Naive thymus-derived CD4-positive, alpha-beta T cell (primary cell): ENCODE measurements around the gene SCYGR5. TPM values are rescaled to one million over a fixed set of nuclear protein-coding genes. Genes with fewer than 3 reads are reported as not detected.

ENCODE experiments used
- ATAC-seq: fragments of 150-1000 bp; cut with Tn5 transposase; 2 replicates; pipeline ENCODE4 v1.10.0; 2021; ENCODE audit warnings: mild to moderate bottlenecking, moderate library complexity
- CTCF ChIA-PET: fragments of 350-600 bp; sonication (Branson Sonifier 250); formaldehyde crosslinking; loops from one replicate; lab custom pipeline; 2021; ENCODE audit warnings: antibody characterized with exemption; lab: Charles Lee
- POLR2A ChIA-PET: fragments of 350-600 bp; sonication (Branson Sonifier 250); formaldehyde crosslinking; loops from one replicate; lab custom pipeline; 2021; ENCODE audit warnings: antibody characterized with exemption, inconsistent platforms; lab: Charles Lee
- DNase-seq, 9 donors: peaks; one replicate each; pipeline versions ENCODE4 v3.0.0 to v3.0.0-alpha.2; 2020 to 2022; ENCODE audit warnings: mixed read lengths in 1 of 9
- H3K27ac ChIP-seq: one replicate; pipeline ENCODE4 v1.7.0; 2013; ENCODE audit warnings: mild to moderate bottlenecking, low read depth, low read length, moderate library complexity
- H3K27me3 ChIP-seq, 2 donors: one replicate each; pipeline ENCODE4 v1.7.0; 2013; ENCODE audit warnings: low read length in 2 of 2, mild to moderate bottlenecking in 2 of 2, moderate library complexity in 2 of 2; ENCODE audit not compliant: control insufficient read depth in 2 of 2, insufficient read depth in 2 of 2
- H3K36me3 ChIP-seq, 3 experiments: 1 replicate in 2 of 3; 2 replicates in 1 of 3; pipeline ENCODE4 v1.7.0; 2013; ENCODE audit warnings: low read length in 3 of 3, mild to moderate bottlenecking in 3 of 3, moderate library complexity in 1 of 3; ENCODE audit not compliant: insufficient read depth in 3 of 3, control insufficient read depth in 2 of 3
- H3K4me1 ChIP-seq, 2 donors: one replicate each; pipeline ENCODE4 v1.7.0; 2013; ENCODE audit warnings: low read length in 2 of 2, mild to moderate bottlenecking in 2 of 2, moderate library complexity in 1 of 2; ENCODE audit not compliant: control insufficient read depth in 2 of 2, insufficient read depth in 2 of 2
- H3K4me3 ChIP-seq: 2 replicates; pipeline ENCODE4 v1.7.0; 2013; ENCODE audit warnings: mild to moderate bottlenecking, low read length
- H3K9me3 ChIP-seq, 3 experiments: 1 replicate in 2 of 3; 2 replicates in 1 of 3; pipeline ENCODE4 v1.7.0; 2013; ENCODE audit warnings: low read length in 3 of 3; ENCODE audit not compliant: control insufficient read depth in 2 of 3
- H3K27ac Mint-ChIP-seq, 9 donors: one replicate each; pipeline ENCODE4 v1.8.0; 2020 to 2022; ENCODE audit warnings: mixed read lengths in 9 of 9, mild to moderate bottlenecking in 8 of 9, moderate library complexity in 5 of 9, inconsistent platforms in 2 of 9
- H3K27me3 Mint-ChIP-seq, 5 donors: one replicate each; pipeline ENCODE4 v1.8.0; 2021 to 2022; ENCODE audit warnings: mixed read lengths in 5 of 5, mild to moderate bottlenecking in 1 of 5
- H3K36me3 Mint-ChIP-seq, 5 donors: one replicate each; pipeline ENCODE4 v1.8.0; 2020 to 2022; ENCODE audit warnings: mixed read lengths in 5 of 5, mild to moderate bottlenecking in 3 of 5, inconsistent platforms in 1 of 5
- H3K4me1 Mint-ChIP-seq, 7 donors: one replicate each; pipeline ENCODE4 v1.8.0; 2020 to 2022; ENCODE audit warnings: mixed read lengths in 7 of 7, mild to moderate bottlenecking in 3 of 7, inconsistent platforms in 1 of 7
- H3K4me3 Mint-ChIP-seq, 10 donors: one replicate each; pipeline ENCODE4 v1.8.0; 2020 to 2022; ENCODE audit warnings: mild to moderate bottlenecking in 10 of 10, mixed read lengths in 10 of 10, moderate library complexity in 6 of 10, inconsistent platforms in 2 of 10
- H3K9me3 Mint-ChIP-seq, 11 donors: one replicate each; pipeline ENCODE4 v1.8.0; 2020 to 2022; ENCODE audit warnings: mixed read lengths in 11 of 11, mild to moderate bottlenecking in 4 of 11, inconsistent platforms in 1 of 11, moderate library complexity in 1 of 11
- intact Hi-C, 2 donors: fragments of 100-400 bp; cut with micrococcal nuclease; formaldehyde crosslinking; loops; one replicate each; pipeline ENCODE4 v1.15.1; 2023
- polyA plus RNA-seq, 2 donors: library from polyadenylated mRNA; unstranded; fragments of 300-500 nt; fragmentation: Illumina TruSeq; gene quantifications; one replicate each; pipeline ENCODE4 v1.2.3, GENCODE V29; 2021
- total RNA-seq, 6 experiments: library from RNA in 5 of 6; stranded (reverse) in 5 of 6; gene quantifications; 1 replicate in 5 of 6; 2 replicates in 1 of 6; pipeline ENCODE4 v1.2.3 and lab custom pipeline; 2021 to 2026

Gene SCYGR5
- total and polyA plus RNA-seq, 7 experiments from 2014 or later, result not detected

DNA sequence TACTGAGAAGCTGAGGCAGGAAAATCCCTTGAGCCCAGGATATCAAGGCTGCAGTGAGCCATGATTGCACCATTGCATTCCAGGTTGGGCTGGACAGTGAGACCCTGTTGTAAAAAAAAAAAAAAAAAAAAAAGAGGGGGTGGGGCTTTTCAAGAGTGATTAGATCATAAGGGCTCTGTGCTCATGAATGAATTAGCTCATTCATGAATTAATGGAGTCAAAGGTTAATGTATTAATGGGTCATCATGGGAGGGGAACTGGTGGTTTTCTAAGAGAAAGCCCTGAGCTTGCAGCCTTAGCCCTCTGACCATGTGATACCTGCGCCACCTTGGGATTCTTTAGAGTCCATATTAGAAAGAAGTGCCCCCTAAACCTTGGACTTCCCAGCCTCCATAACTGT is 46.7 kb downstream of the SCYGR5 start:
- Histone ChIP-seq H3K27ac (no peak overlapping the region), H3K4me3 (no peak overlapping the region), H3K9me3 (no peaks in the 10 kb centered on the region), H3K36me3 (no peaks in the 10 kb centered on the region), H3K27me3 (peaks cover 0 to 3% of the 10 kb centered on the region in 2 donors), H3K4me1 (no peaks in the 10 kb centered on the region)
- no peak overlapping the region for H3K4me3 Mint-ChIP-seq
- POLR2A ChIA-PET, result no interaction called here
- peaks cover 0 to 7% (median 0%) of the 10 kb centered on the region in 7 donors for H3K4me1 Mint-ChIP-seq
- DNase-seq (no peak), ATAC-seq (no peak)
- no peaks in the 10 kb centered on the region for H3K9me3 Mint-ChIP-seq
- CTCF ChIA-PET, result no interaction called here
- intact Hi-C loops, result no loop called here
- no peak overlapping the region for H3K27ac Mint-ChIP-seq
- H3K27me3 Mint-ChIP-seq, result peaks cover 12 to 29% (median 22%) of the 10 kb centered on the region in 5 donors
- no peaks in the 10 kb centered on the region for H3K36me3 Mint-ChIP-seq

DNA sequence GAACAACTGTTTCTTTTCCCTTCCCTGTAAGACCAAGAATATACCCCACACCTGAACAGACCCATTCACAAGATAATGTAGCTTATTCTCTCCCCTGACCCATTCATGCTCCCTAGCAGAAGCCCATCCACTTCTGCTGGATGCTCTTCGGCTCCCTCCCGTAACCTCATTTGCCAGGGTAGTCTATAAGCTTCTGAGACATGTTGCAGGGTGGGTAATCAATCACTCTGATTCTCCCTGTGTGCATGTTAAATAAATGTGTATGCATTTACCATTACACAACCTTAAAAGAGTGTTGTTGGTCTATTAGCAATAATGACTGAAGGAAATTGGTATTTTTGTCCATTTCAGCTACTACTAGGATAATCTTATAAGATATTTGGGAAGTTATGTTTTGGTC is 49.9 kb downstream of the SCYGR5 start:
- Histone ChIP-seq H3K9me3 (no peaks in the 10 kb centered on the region), H3K36me3 (no peaks in the 10 kb centered on the region), H3K4me1 (no peaks in the 10 kb centered on the region), H3K27ac (no peak overlapping the region), H3K4me3 (no peak overlapping the region), H3K27me3 (peaks cover 0 to 3% of the 10 kb centered on the region in 2 donors)
- Mint-ChIP-seq H3K9me3 (peaks cover 0 to 2% (median 0%) of the 10 kb centered on the region in 11 donors), H3K36me3 (no peaks in the 10 kb centered on the region), H3K4me1 (peaks cover 0 to 7% (median 0%) of the 10 kb centered on the region in 7 donors), H3K27me3 (peaks cover 20 to 45% (median 30%) of the 10 kb centered on the region in 5 donors), H3K27ac (no peak overlapping the region), H3K4me3 (no peak overlapping the region)
- no peak for ATAC-seq
- intact Hi-C loops, result no loop called here
- ChIA-PET POLR2A (interaction anchor here (0.7 kb wide), 1 partner anchor 1726 kb away, joined by 3 read pairs; no protein-coding TSS in a partner anchor), CTCF (no interaction called here)
- no peak for DNase-seq

Other genes with a start within 250 kb of the SCYGR5 start
- 10 to 100 TPM; 52.8 to 84.5 (median 58.2) TPM for gene AGFG1, start 194.6 kb upstream of the SCYGR5 start, total RNA-seq
- gene AGFG1, start 194.6 kb upstream of the SCYGR5 start, polyA plus RNA-seq, result 10 to 100 TPM; 10.6 to 29.5 TPM
- gene SCYGR2, start 67.9 kb upstream of the SCYGR5 start, total RNA-seq, result not detected
- not detected for gene SCYGR2, start 67.9 kb upstream of the SCYGR5 start, polyA plus RNA-seq
- not detected for gene SCYGR3, start 52.0 kb upstream of the SCYGR5 start, total RNA-seq
- gene SCYGR3, start 52.0 kb upstream of the SCYGR5 start, polyA plus RNA-seq, result not detected
- gene SCYGR4, start 49.3 kb upstream of the SCYGR5 start, total RNA-seq, result not detected
- gene SCYGR4, start 49.3 kb upstream of the SCYGR5 start, polyA plus RNA-seq, result not detected
- not detected for gene SLC19A3, start 51.2 kb downstream of the SCYGR5 start, total RNA-seq
- not detected for gene SLC19A3, start 51.2 kb downstream of the SCYGR5 start, polyA plus RNA-seq
- gene SCYGR6, start 58.0 kb downstream of the SCYGR5 start, total RNA-seq, result not detected
- gene SCYGR6, start 58.0 kb downstream of the SCYGR5 start, polyA plus RNA-seq, result not detected
- gene SCYGR7, start 61.5 kb downstream of the SCYGR5 start, total RNA-seq, result not detected
- not detected for gene SCYGR7, start 61.5 kb downstream of the SCYGR5 start, polyA plus RNA-seq
- gene SCYGR8, start 79.1 kb downstream of the SCYGR5 start, total RNA-seq, result not detected
- gene SCYGR8, start 79.1 kb downstream of the SCYGR5 start, polyA plus RNA-seq, result not detected
- 1 to 10 TPM in 2 of 5 experiments, under 1 TPM in 1, not detected in 2; 0.36 to 1.9 (median 1.4) TPM for gene CCL20, start 147.0 kb downstream of the SCYGR5 start, total RNA-seq
- gene CCL20, start 147.0 kb downstream of the SCYGR5 start, polyA plus RNA-seq, result not detected
- gene DAW1, start 204.8 kb downstream of the SCYGR5 start, total RNA-seq, result not detected
- gene DAW1, start 204.8 kb downstream of the SCYGR5 start, polyA plus RNA-seq, result not detected